SK-N-SH (cell line): Measurements from ENCODE around the gene CD28. TPM values are rescaled to one million over a fixed set of nuclear protein-coding genes. Genes with fewer than 3 reads are reported as not detected.

Experiments used
- CTCF ChIA-PET: fragments of 300-600, 350-600 bp; formaldehyde crosslinking; extraction: SDS; loops from one replicate; lab custom pipeline; 2021; lab: Yijun Ruan, JAX
- POLR2A ChIA-PET: fragments of 350-600 bp; sonication (Branson Sonifier 250); formaldehyde crosslinking; extraction: SDS; loops from one replicate; lab custom pipeline; 2020; ENCODE audit warnings: antibody characterized with exemption, inconsistent platforms; lab: Yijun Ruan, JAX
- DNase-seq: peaks from one replicate; pipeline ENCODE4 v3.0.0; 2012
- H2AFZ ChIP-seq: fragments of 200-600 bp; sonication (generic); 2 replicates; pipeline ENCODE4 v1.8.1; 2016; ENCODE audit warnings: antibody characterized with exemption, mild to moderate bottlenecking, low read depth
- H3F3A ChIP-seq: fragments of 200-600 bp; sonication (generic); replicated peaks from 2 replicates; pipeline ENCODE3; 2016; ENCODE audit warnings: antibody characterized with exemption, mild to moderate bottlenecking; ENCODE audit not compliant: insufficient read depth
- H3K27ac ChIP-seq, 2 experiments: fragments of 200-500 bp in 1 of 2; fragments of 200-600 bp in 1 of 2; sonication (Bioruptor generic) in 1 of 2; sonication (generic), shearing (Covaris generic) in 1 of 2; 2 replicates each; pipeline versions ENCODE4 v1.5.1 to v1.6.1; 2014 to 2016; ENCODE audit warnings: low read depth in 2 of 2, inconsistent platforms in 1 of 2, low read length in 1 of 2, mild to moderate bottlenecking in 1 of 2, mixed read lengths in 1 of 2
- H3K27me3 ChIP-seq: fragments of 200-600 bp; sonication (generic), shearing (Covaris generic); 2 replicates; pipeline ENCODE4 v1.6.1; 2016; ENCODE audit warnings: mixed run types; ENCODE audit not compliant: insufficient read depth
- H3K36me3 ChIP-seq, 2 experiments: fragments of 200-500 bp in 1 of 2; fragments of 200-600 bp in 1 of 2; sonication (Bioruptor generic) in 1 of 2; sonication (generic) in 1 of 2; replicated peaks in 1 of 2; 2 replicates each; pipeline versions ENCODE3 to v1.5.1; 2014 to 2016; ENCODE audit warnings: low read length in 1 of 2, mild to moderate bottlenecking in 1 of 2; ENCODE audit not compliant: insufficient read depth in 2 of 2, control insufficient read depth in 1 of 2
- H3K4me1 ChIP-seq, 2 experiments: fragments of 200-500 bp in 1 of 2; fragments of 200-600 bp in 1 of 2; sonication (Bioruptor generic) in 1 of 2; sonication (generic), shearing (Covaris generic) in 1 of 2; 2 replicates each; pipeline versions ENCODE4 v1.5.1 to v1.6.1; 2014 to 2016; ENCODE audit warnings: low read depth in 1 of 2, low read length in 1 of 2, mixed run types in 1 of 2; ENCODE audit not compliant: insufficient read depth in 2 of 2, control insufficient read depth in 1 of 2
- H3K4me2 ChIP-seq: fragments of 200-600 bp; sonication (generic), shearing (Covaris generic); 2 replicates; pipeline ENCODE4 v1.6.1; 2017; ENCODE audit warnings: mixed run types
- H3K4me3 ChIP-seq, 2 experiments: fragments of 200-500 bp in 1 of 2; fragments of 200-600 bp in 1 of 2; sonication (Bioruptor generic) in 1 of 2; sonication (generic), shearing (Covaris generic) in 1 of 2; 2 replicates each; pipeline versions ENCODE4 v1.5.1 to v1.8.1; 2014 to 2016; ENCODE audit warnings: low read depth in 2 of 2, inconsistent platforms in 1 of 2, low read length in 1 of 2, mild to moderate bottlenecking in 1 of 2, mixed read lengths in 1 of 2, moderate library complexity in 1 of 2
- H3K79me2 ChIP-seq: fragments of 200-600 bp; sonication (generic); 2 replicates; pipeline ENCODE4 v1.8.1; 2017; ENCODE audit warnings: mild to moderate bottlenecking; ENCODE audit not compliant: insufficient read depth
- H3K9ac ChIP-seq: fragments of 200-600 bp; sonication (generic); 2 replicates; pipeline ENCODE4 v1.6.1; 2017; ENCODE audit warnings: mixed run types
- H3K9me2 ChIP-seq: fragments of 200-600 bp; sonication (generic); 2 replicates; pipeline ENCODE4 v1.6.1; 2017; ENCODE audit warnings: mixed run types
- H3K9me3 ChIP-seq: fragments of 200-600 bp; sonication (generic); 2 replicates; pipeline ENCODE4 v1.6.1; 2017; ENCODE audit warnings: mixed run types, mild to moderate bottlenecking, moderate library complexity
- H4K20me1 ChIP-seq: fragments of 200-600 bp; sonication (generic); 2 replicates; pipeline ENCODE4 v1.6.1; 2017; ENCODE audit warnings: mild to moderate bottlenecking, mixed run types; ENCODE audit not compliant: insufficient read depth
- CHD2 ChIP-seq: fragments of 150-350 bp; IDR thresholded peaks from 2 replicates; pipeline ENCODE4 v1.6.1; 2018; ENCODE audit warnings: low read length; ENCODE audit not compliant: partially characterized antibody
- CTCF ChIP-seq: fragments of 200-600 bp; sonication (generic); IDR thresholded peaks from 2 replicates; pipeline ENCODE4 v1.6.1; 2017; ENCODE audit warnings: antibody characterized with exemption, mild to moderate bottlenecking, moderate library complexity
- ELF1 ChIP-seq: IDR thresholded peaks from 2 replicates; pipeline ENCODE4 v1.4.0; 2012
- FOSL2 ChIP-seq: IDR thresholded peaks from 2 replicates; pipeline ENCODE4 v1.4.0; 2012; ENCODE audit warnings: low read depth, mild to moderate bottlenecking, moderate library complexity, borderline replicate concordance
- FOXJ3 ChIP-seq: sonication (generic); formaldehyde crosslinking; IDR thresholded peaks from 2 replicates; pipeline ENCODE4 v1.5.1; 2020; ENCODE audit warnings: mild to moderate bottlenecking, missing genetic modification reagents
- GABPA ChIP-seq: IDR thresholded peaks from 2 replicates; pipeline ENCODE4 v1.4.0; 2012; ENCODE audit warnings: low read depth, mild to moderate bottlenecking
- MXI1 ChIP-seq: IDR thresholded peaks from 2 replicates; pipeline ENCODE4 v1.6.1; 2012; ENCODE audit warnings: mild to moderate bottlenecking, low read depth, low read length, improper control_type of control experiment
- NFIC ChIP-seq: IDR thresholded peaks from 2 replicates; pipeline ENCODE4 v1.4.0; 2012; ENCODE audit warnings: borderline replicate concordance
- POLR2AphosphoS5 ChIP-seq: IDR thresholded peaks from 2 replicates; pipeline ENCODE4 v1.6.1; 2012; ENCODE audit warnings: low read depth, low read length
- REST ChIP-seq: IDR thresholded peaks from 2 replicates; pipeline ENCODE4 v1.6.1; 2012; ENCODE audit warnings: mild to moderate bottlenecking, low read depth, low read length, moderate library complexity
- TEAD4 ChIP-seq: IDR thresholded peaks from 2 replicates; pipeline ENCODE4 v1.4.0; 2012; ENCODE audit warnings: mild to moderate bottlenecking, borderline replicate concordance; ENCODE audit not compliant: insufficient read depth
- USF1 ChIP-seq: IDR thresholded peaks from 2 replicates; pipeline ENCODE4 v1.4.0; 2012; ENCODE audit warnings: low read depth, borderline replicate concordance
- WGBS: methylation state at CpG from one replicate; pipeline ENCODE4 v1.1.6; 2017; ENCODE audit warnings: low lambda C conversion rate; 5-methylcytosine and 5-hydroxymethylcytosine counted together
- polyA plus RNA-seq, 3 experiments: library from polyadenylated mRNA; depleted of rRNA; stranded (reverse); fragments of >200 nt; gene quantifications; 2 replicates each; pipeline ENCODE4 v1.2.3, GENCODE V29; 2012

The CD28 gene
- polyA plus RNA-seq, 1 of the 3 experiments (the other 2 are of a cell fraction) = 0.05 TPM

- Histone ChIP-seq H3K36me3 (no peaks in the 10 kb centered on the region), H3F3A (no peaks in the 10 kb centered on the region), H3K4me1 (no peaks in the 10 kb centered on the region), H3K79me2 (no peaks in the 10 kb centered on the region), H3K9ac (no peak overlapping the region), H3K27ac (no peak overlapping the region), H3K9me3 (no peaks in the 10 kb centered on the region), H3K4me3 (no peak overlapping the region), H3K9me2 (no peaks in the 10 kb centered on the region), H3K4me2 (no peak overlapping the region), H2AFZ (no peak overlapping the region), H4K20me1 (no peaks in the 10 kb centered on the region), H3K27me3 (no peaks in the 10 kb centered on the region)
- WGBS = 85% methylated on average over 11 of the region's 11 CpGs
- ChIA-PET POLR2A (no interaction called here), CTCF (no interaction called here)
- TF ChIP-seq GABPA (no peak), REST (no peak), POLR2AphosphoS5 (no peak)
- DNase-seq = no peak
These were observed 2.5 kb downstream of the CD28 start for GRCh38 chr2:203708846-203709396.

GRCh38 chr2:203709416-203710040, 3.1 kb downstream of the CD28 start:
- TF ChIP-seq CHD2 (no peak), FOXJ3 (no peak), USF1 (no peak), FOSL2 (no peak), GABPA (no peak), CTCF (no peak), NFIC (no peak), ELF1 (no peak), TEAD4 (no peak), MXI1 (no peak)
- Histone ChIP-seq H2AFZ (no peak overlapping the region), H3F3A (no peaks in the 10 kb centered on the region), H3K9me3 (no peaks in the 10 kb centered on the region), H3K4me1 (no peaks in the 10 kb centered on the region), H3K27ac (no peak overlapping the region), H3K36me3 (no peaks in the 10 kb centered on the region), H3K4me3 (no peak overlapping the region), H3K9ac (no peak overlapping the region), H3K9me2 (no peaks in the 10 kb centered on the region), H3K27me3 (no peaks in the 10 kb centered on the region), H3K4me2 (no peak overlapping the region), H4K20me1 (no peaks in the 10 kb centered on the region), H3K79me2 (no peaks in the 10 kb centered on the region)
- ChIA-PET CTCF (no interaction called here), POLR2A (no interaction called here)
- DNase-seq = no peak
- WGBS = 81% methylated on average over 3 of the region's 3 CpGs
